Measurements from ENCODE around the gene FNIP1.

DNA sequence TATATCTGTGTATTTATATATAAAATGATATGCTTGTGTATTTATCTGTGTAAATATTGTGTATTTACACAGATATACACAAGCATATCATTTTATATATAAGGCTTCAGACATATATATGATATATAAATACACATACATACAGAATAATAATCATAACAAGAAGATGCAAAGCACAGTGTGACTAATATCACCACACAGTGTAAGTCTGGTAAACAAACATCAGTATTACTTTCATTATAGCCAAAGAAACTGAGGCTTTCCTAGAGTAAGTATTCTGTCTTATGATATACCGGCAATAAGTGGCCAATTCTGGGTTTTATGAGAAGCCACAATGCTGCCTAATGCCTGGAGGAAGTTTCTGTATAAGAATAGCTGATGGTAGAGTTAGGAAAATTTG is 131.9 kb downstream of the FNIP1 start:
- no peak for TF ChIP-seq EP300 (conservative IDR thresholded peaks at IDR 0.05; ENCODE audit: poor library complexity, severe bottlenecking)
- TF ChIP-seq, protein P1, sequence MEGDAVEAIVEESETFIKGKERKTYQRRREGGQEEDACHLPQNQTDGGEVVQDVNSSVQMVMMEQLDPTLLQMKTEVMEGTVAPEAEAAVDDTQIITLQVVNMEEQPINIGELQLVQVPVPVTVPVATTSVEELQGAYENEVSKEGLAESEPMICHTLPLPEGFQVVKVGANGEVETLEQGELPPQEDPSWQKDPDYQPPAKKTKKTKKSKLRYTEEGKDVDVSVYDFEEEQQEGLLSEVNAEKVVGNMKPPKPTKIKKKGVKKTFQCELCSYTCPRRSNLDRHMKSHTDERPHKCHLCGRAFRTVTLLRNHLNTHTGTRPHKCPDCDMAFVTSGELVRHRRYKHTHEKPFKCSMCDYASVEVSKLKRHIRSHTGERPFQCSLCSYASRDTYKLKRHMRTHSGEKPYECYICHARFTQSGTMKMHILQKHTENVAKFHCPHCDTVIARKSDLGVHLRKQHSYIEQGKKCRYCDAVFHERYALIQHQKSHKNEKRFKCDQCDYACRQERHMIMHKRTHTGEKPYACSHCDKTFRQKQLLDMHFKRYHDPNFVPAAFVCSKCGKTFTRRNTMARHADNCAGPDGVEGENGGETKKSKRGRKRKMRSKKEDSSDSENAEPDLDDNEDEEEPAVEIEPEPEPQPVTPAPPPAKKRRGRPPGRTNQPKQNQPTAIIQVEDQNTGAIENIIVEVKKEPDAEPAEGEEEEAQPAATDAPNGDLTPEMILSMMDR (IDR thresholded peaks at IDR 0.05; ENCODE audit: poor library complexity, severe bottlenecking) = no peak
- TF ChIP-seq MXI1 (conservative IDR thresholded peaks at IDR 0.05; ENCODE audit: poor library complexity, severe bottlenecking) = no peak
- no peak for TF ChIP-seq POLR2AphosphoS5 (IDR thresholded peaks at IDR 0.05)
- TF ChIP-seq TAF1 (IDR thresholded peaks at IDR 0.05; ENCODE audit: low read depth) = no peak
- no peak for TF ChIP-seq EZH2 (IDR thresholded peaks at IDR 0.05; ENCODE audit: borderline replicate concordance, insufficient read depth, low read length, poor library complexity, severe bottlenecking)
- TF ChIP-seq RAD21 (conservative IDR thresholded peaks at IDR 0.05) = no peak

All from neural cell (in vitro differentiated cells).